ENCODE measurements around the gene PISD. TPM values are rescaled to one million over a fixed set of nuclear protein-coding genes. Genes with fewer than 3 reads are reported as not detected.

Gene PISD
- total and polyA plus RNA-seq, 2 donors (not counting 3 experiments of a cell fraction or from before 2014, with no cell fraction given): 53.4 to 58.0 TPM

- Histone ChIP-seq H3K9me3 (replicated peaks; ENCODE audit: control insufficient read depth, insufficient read depth, low read length) (no peaks in the 10 kb centered on the region), H2AFZ (ENCODE audit: low read depth, low read length) (no peak overlapping the region), H3K27ac (ENCODE audit: insufficient read depth, low read depth, low read length) (no peak overlapping the region), H3K79me2 (ENCODE audit: control insufficient read depth, insufficient read depth, low read length) (no peaks in the 10 kb centered on the region), H3K9ac (replicated peaks; ENCODE audit: extremely low read depth, insufficient read depth, low read length) (no peak overlapping the region), H3K36me3 (ENCODE audit: control insufficient read depth in 2 of 2, extremely low read depth in 1 of 2, insufficient read depth in 2 of 2, low read length in 2 of 2) (peaks cover 4 to 15% of the 10 kb centered on the region in 2 experiments), H3K9me1 (replicated peaks; ENCODE audit: control insufficient read depth, extremely low read depth, insufficient read depth, low read length) (no peaks in the 10 kb centered on the region), H3K27me3 (ENCODE audit: control insufficient read depth in 2 of 2, insufficient read depth in 2 of 2, low read length in 2 of 2) (no peaks in the 10 kb centered on the region), H3K4me2 (ENCODE audit: insufficient read depth, low read length) (no peak overlapping the region), H4K20me1 (replicated peaks; ENCODE audit: control insufficient read depth, extremely low read depth, insufficient read depth, low read length) (no peaks in the 10 kb centered on the region), H3K4me1 (ENCODE audit: control insufficient read depth, extremely low read depth, insufficient read depth, low read length) (no peaks in the 10 kb centered on the region), H3K4me3 (replicated peaks in 1 of 3; ENCODE audit: insufficient read depth in 1 of 3, low read depth in 1 of 3, low read length in 3 of 3) (no peak overlapping the region)
- BruUV-seq (replicated peaks): no TSS peak
- no peak for FAIRE-seq
- intact Hi-C loops (cut with micrococcal nuclease): no loop called here
- ChIA-PET POLR2A (no interaction called here), CTCF (interaction anchor here (1.0 to 4.2 kb wide), 2 partner anchors 15 to 18 kb away, joined by 3 to 20 read pairs; no protein-coding TSS in a partner anchor)
- no peak for DNase-seq (ENCODE audit: low read depth, low spot score)
- dilution Hi-C loops (cut with MboI; ENCODE audit: extremely low pct_ligation_motif_present, low sequenced_read_pairs): no loop called here
- no peak for TF ChIP-seq POLR2A (IDR thresholded peaks at IDR 0.05; ENCODE audit: low read depth, low read length)
- no peak for TF ChIP-seq POLR2AphosphoS5 (IDR thresholded peaks at IDR 0.05; ENCODE audit: insufficient read depth, low read depth, low read length)
- no peak for TF ChIP-seq CTCF (IDR thresholded peaks at IDR 0.05; ENCODE audit: extremely low read depth in 1 of 2, insufficient read depth in 1 of 2, low read depth in 1 of 2, low read length in 2 of 2)
- no peak for TF ChIP-seq FOS (IDR thresholded peaks at IDR 0.05; ENCODE audit: borderline replicate concordance, insufficient read depth, low read length)
- no peak for TF ChIP-seq MAX (IDR thresholded peaks at IDR 0.05; ENCODE audit: insufficient read depth, insufficient read length)
- TF ChIP-seq GATA2 (IDR thresholded peaks at IDR 0.05; ENCODE audit: insufficient read depth, insufficient read length, low read depth, low read length): no peak
- TF ChIP-seq EZH2 (IDR thresholded peaks at IDR 0.05; ENCODE audit: borderline replicate concordance, low read depth, low read length, severe bottlenecking): no peak
- no peak for TF ChIP-seq MYC (IDR thresholded peaks at IDR 0.05; ENCODE audit: low read depth, low read length)
- TF ChIP-seq JUN (IDR thresholded peaks at IDR 0.05; ENCODE audit: borderline replicate concordance, insufficient read depth, insufficient read length, low read depth): no peak
Measured at GRCh38 chr22:31683181-31684105, 21.4 kb upstream of the PISD start.
